ENCODE measurements around the gene CRHR1. TPM values are rescaled to one million over a fixed set of nuclear protein-coding genes. Genes with fewer than 3 reads are reported as not detected.

CRHR1 gene
- total and polyA plus RNA-seq, 10 of the 15 experiments (the other 5 are each of a cell fraction or from before 2014, with no cell fraction given), result 0.08 TPM; not detected in 9

GRCh38 chr17:45848868-45849535, 64.9 kb downstream of the CRHR1 start:
- ChIA-PET CTCF (interaction anchor here (1.6 kb wide), 1 partner anchor 10 kb away, joined by 3 read pairs; no protein-coding TSS in a partner anchor), RAD21 (ENCODE audit: unreplicated experiment) (no interaction called here), SMC1A (ENCODE audit: uncharacterized antibody, unreplicated experiment) (no interaction called here), POLR2A (no interaction called here)
- FAIRE-seq (no peak), ATAC-seq (no peak), DNase-seq (ENCODE audit: low read depth, low spot score) (no peak)
- H3K4me1 ChIP-seq (ENCODE audit: control insufficient read depth, insufficient read depth, low read length), result no peaks in the 10 kb centered on the region
- H3K4me2 ChIP-seq (ENCODE audit: control insufficient read depth, insufficient read depth), result no peak overlapping the region
- intact Hi-C loops (cut with micrococcal nuclease; ENCODE audit: unreplicated experiment) (no loop called here), in situ Hi-C loops (cut with MboI) (loop anchor here (25.0 kb wide), 1 partner anchor 437 kb away; no protein-coding TSS in a partner anchor)
- H3K9ac ChIP-seq (ENCODE audit: control insufficient read depth, insufficient read depth, low read length), result no peak overlapping the region
- BruUV-seq (replicated peaks), result no TSS peak
- no peaks in the 10 kb centered on the region for H3K9me3 ChIP-seq (replicated peaks; ENCODE audit: control insufficient read depth, insufficient read depth, low read length)
- no peak overlapping the region for H3K4me3 ChIP-seq
- no peak overlapping the region for H3K27ac ChIP-seq (ENCODE audit: control insufficient read depth, insufficient read depth)
- no peaks in the 10 kb centered on the region; a peak in 1 of 4 replicates for H3K27me3 ChIP-seq (replicated peaks in 1 of 2; ENCODE audit: control insufficient read depth in 2 of 2, insufficient read depth in 2 of 2, low read length in 1 of 2)
- no peaks in the 10 kb centered on the region for H3K36me3 ChIP-seq (ENCODE audit: control insufficient read depth in 2 of 2, insufficient read depth in 2 of 2, low read length in 1 of 2)
- TF ChIP-seq JUND (IDR thresholded peaks at IDR 0.05; ENCODE audit: low read depth, low read length), result no peak
- no peak for TF ChIP-seq E2F8 (IDR thresholded peaks at IDR 0.05; ENCODE audit: low read depth, partially characterized antibody)
- no peak for TF ChIP-seq ATF3 (IDR thresholded peaks at IDR 0.05; ENCODE audit: borderline replicate concordance, extremely low read depth, low read depth, low read length)
- no peak for TF ChIP-seq PML (IDR thresholded peaks at IDR 0.05; ENCODE audit: low read length)
- TF ChIP-seq USF2 (IDR thresholded peaks at IDR 0.05; ENCODE audit: borderline replicate concordance, low read depth, low read length), result no peak
- TF ChIP-seq BRCA1 (IDR thresholded peaks at IDR 0.05; ENCODE audit: low read depth, low read length), result no peak
- no peak for TF ChIP-seq ASH2L (IDR thresholded peaks at IDR 0.05; ENCODE audit: borderline replicate concordance, low read depth)
- no peak for TF ChIP-seq STAT3 (IDR thresholded peaks at IDR 0.05; ENCODE audit: low read depth, low read length)
- no peaks in the 10 kb centered on the region for H4K20me1 ChIP-seq (ENCODE audit: control insufficient read depth, insufficient read depth)
- WGBS (ENCODE audit: insufficient coverage, insufficient replicate concordance, low lambda C conversion rate, missing lambda C conversion rate), result 44% methylated on average over 15 of the region's 15 CpGs
- no peak overlapping the region for H2AFZ ChIP-seq (ENCODE audit: control insufficient read depth, low read depth, low read length)
- H3K79me2 ChIP-seq (ENCODE audit: control insufficient read depth, insufficient read depth, low read length), result no peaks in the 10 kb centered on the region

All from GM12878 (cell line).